ENCODE data around the gene NANOS2. TPM values are rescaled to one million over a fixed set of nuclear protein-coding genes. Genes with fewer than 3 reads are reported as not detected.

NANOS2 gene
- total RNA-seq, 1 experiment from 2014 or later: not detected

DNA sequence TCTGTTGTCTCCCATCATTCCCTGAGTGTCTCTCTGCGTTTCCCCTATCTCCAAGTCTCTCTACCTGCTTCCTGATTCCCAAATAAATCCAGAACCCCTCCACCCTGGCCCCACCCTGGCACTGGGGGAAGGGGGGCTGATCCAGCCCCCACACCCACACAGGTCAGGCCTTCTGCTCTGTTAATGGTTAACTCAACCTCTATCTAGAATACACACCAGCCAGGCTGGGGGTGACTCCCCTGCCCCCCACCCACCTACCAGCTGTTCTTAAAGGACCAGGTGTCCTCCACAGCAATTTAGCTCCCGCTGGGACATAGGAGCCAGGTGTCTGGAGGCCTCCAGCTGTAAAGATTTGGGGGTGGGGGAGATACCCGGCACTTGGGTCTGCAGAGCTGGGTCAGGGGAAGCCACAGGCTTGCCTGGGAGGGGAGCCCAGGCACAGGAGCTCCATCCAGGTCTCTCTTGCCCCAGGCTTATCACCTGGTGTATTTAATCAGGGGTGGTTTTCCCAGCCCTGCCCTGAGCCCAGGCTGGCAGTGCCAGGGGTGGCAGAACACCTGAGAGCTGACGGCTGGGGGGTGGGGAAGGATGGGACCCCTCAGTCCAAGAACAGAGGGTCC, 32.6 kb downstream of the NANOS2 start:
- DNase-seq (ENCODE audit: low spot score): no peak
- Histone ChIP-seq H3K4me3 (ENCODE audit: low read depth, low read length, poor library complexity, severe bottlenecking) (no peak overlapping the region), H3K27me3 (replicated peaks; ENCODE audit: insufficient read depth, low read depth, low read length, poor library complexity) (no peaks in the 10 kb centered on the region), H3K27ac (ENCODE audit: low read depth, low read length, poor library complexity, severe bottlenecking) (no peak overlapping the region), H3K4me1 (ENCODE audit: insufficient read depth, low read length, poor library complexity, severe bottlenecking) (peaks cover 28% of the 10 kb centered on the region), H3K36me3 (ENCODE audit: insufficient read depth, low read length, poor library complexity, severe bottlenecking) (peaks cover 2% of the 10 kb centered on the region), H3K9me3 (ENCODE audit: low read depth, low read length, poor library complexity, severe bottlenecking) (no peaks in the 10 kb centered on the region)
- TF ChIP-seq, protein P1, sequence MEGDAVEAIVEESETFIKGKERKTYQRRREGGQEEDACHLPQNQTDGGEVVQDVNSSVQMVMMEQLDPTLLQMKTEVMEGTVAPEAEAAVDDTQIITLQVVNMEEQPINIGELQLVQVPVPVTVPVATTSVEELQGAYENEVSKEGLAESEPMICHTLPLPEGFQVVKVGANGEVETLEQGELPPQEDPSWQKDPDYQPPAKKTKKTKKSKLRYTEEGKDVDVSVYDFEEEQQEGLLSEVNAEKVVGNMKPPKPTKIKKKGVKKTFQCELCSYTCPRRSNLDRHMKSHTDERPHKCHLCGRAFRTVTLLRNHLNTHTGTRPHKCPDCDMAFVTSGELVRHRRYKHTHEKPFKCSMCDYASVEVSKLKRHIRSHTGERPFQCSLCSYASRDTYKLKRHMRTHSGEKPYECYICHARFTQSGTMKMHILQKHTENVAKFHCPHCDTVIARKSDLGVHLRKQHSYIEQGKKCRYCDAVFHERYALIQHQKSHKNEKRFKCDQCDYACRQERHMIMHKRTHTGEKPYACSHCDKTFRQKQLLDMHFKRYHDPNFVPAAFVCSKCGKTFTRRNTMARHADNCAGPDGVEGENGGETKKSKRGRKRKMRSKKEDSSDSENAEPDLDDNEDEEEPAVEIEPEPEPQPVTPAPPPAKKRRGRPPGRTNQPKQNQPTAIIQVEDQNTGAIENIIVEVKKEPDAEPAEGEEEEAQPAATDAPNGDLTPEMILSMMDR (conservative IDR thresholded peaks at IDR 0.05; ENCODE audit: low read depth, low read length): no peak
- TF ChIP-seq EZH2 (IDR thresholded peaks at IDR 0.05; ENCODE audit: borderline replicate concordance, low read depth, low read length, poor library complexity, severe bottlenecking): no peak
- intact Hi-C loops (cut with micrococcal nuclease; ENCODE audit: unreplicated experiment): no loop called here
- POLR2A ChIA-PET (ENCODE audit: low non-redundant PET): no interaction called here
- BruUV-seq (replicated peaks): no TSS peak
- CTCF ChIA-PET: interaction anchor here (0.7 kb wide), 1 partner anchor 92 kb away, joined by 4 read pairs; the partner anchor contains the start of gene NOVA2

DNA sequence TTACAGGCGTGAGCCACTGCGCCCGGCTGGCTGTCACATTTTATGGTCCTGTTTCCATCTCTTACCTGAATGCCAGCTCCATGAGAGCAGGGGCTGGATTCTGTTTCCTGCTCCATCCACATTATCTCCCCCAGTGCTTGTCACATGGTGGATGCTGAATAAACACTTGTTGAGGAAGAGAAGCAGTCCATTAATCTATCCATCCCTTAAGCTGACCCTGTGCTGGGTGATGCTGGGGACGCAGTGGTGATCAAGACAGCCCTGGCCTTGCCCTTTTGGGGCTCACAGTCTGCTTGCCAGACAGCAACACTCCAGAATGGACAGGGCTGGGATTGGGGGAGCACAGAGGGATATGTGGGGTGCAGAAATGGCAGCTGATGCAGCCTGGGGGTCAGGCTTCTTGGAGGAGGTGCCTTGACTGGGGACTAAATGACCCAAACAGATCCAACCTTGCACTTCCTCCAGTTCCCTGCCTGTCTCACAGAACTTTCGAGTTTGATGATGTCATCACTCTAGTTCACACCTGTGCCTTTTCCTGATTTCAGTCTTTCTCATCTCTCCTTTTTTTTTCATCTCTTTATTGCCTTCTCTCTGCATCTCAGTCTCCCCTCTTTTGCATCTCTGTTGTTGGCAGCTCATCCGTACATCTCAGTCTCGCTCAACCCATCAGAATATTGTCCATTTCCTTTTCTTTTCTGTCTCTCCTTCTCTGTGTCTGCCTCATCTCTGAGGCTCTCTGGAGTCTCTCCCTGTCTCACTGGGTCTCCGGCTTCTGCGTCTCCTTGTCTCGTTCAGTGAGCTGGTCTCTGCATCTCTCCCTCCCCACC, 33.3 kb downstream of the NANOS2 start:
- CTCF ChIA-PET: interaction anchor here (0.7 kb wide), 1 partner anchor 92 kb away, joined by 4 read pairs; the partner anchor contains the start of gene NOVA2
- no TSS peak for BruUV-seq (replicated peaks)
- intact Hi-C loops (cut with micrococcal nuclease; ENCODE audit: unreplicated experiment): no loop called here

DNA sequence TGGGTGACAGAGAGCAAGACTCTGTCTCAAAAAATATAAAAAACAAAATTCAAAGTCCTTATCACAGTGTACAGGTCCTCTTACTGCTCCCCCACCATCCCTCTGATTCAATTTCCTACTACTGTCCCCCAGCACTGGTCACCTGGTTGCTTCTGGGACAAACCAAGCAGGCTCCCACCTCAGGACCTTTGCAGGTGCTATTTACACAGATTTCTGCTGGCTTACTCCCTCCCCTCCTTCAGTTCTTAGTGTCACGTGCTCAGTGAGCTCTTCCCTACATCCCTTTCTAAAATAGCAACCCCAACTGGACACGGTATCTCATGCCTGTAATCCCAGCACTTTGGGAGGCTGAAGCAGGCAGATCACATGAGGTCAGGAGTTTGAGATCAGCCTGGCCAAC, 34.6 kb downstream of the NANOS2 start:
- ChIA-PET POLR2A (ENCODE audit: low non-redundant PET) (no interaction called here), CTCF (interaction anchor here (0.5 kb wide), 1 partner anchor 111 kb away, joined by 7 read pairs; no protein-coding TSS in a partner anchor)
- no peak overlapping the region for H3K4me3 ChIP-seq (ENCODE audit: low read depth, low read length, poor library complexity, severe bottlenecking)
- intact Hi-C loops (cut with micrococcal nuclease; ENCODE audit: unreplicated experiment): no loop called here
- no peak for DNase-seq (ENCODE audit: low spot score)
- H3K9me3 ChIP-seq (ENCODE audit: low read depth, low read length, poor library complexity, severe bottlenecking): no peaks in the 10 kb centered on the region
- TF ChIP-seq, protein P1 (conservative IDR thresholded peaks at IDR 0.05; ENCODE audit: low read depth, low read length): no peak
- no peak for TF ChIP-seq EZH2 (IDR thresholded peaks at IDR 0.05; ENCODE audit: borderline replicate concordance, low read depth, low read length, poor library complexity, severe bottlenecking)
- H3K27ac ChIP-seq (ENCODE audit: low read depth, low read length, poor library complexity, severe bottlenecking): no peak overlapping the region
- H3K4me1 ChIP-seq (ENCODE audit: insufficient read depth, low read length, poor library complexity, severe bottlenecking): peaks cover 20% of the 10 kb centered on the region
- H3K27me3 ChIP-seq (replicated peaks; ENCODE audit: insufficient read depth, low read depth, low read length, poor library complexity): no peaks in the 10 kb centered on the region
- BruUV-seq (replicated peaks): no TSS peak
- H3K36me3 ChIP-seq (ENCODE audit: insufficient read depth, low read length, poor library complexity, severe bottlenecking): peaks cover 2% of the 10 kb centered on the region

More for the DNA sequence above, 33.3 kb downstream of the NANOS2 start:
- DNase-seq (ENCODE audit: low spot score): no peak
- H3K27ac ChIP-seq (ENCODE audit: low read depth, low read length, poor library complexity, severe bottlenecking): no peak overlapping the region
- peaks cover 26% of the 10 kb centered on the region for H3K4me1 ChIP-seq (ENCODE audit: insufficient read depth, low read length, poor library complexity, severe bottlenecking)
- POLR2A ChIA-PET (ENCODE audit: low non-redundant PET): no interaction called here
- TF ChIP-seq, protein P1 (conservative IDR thresholded peaks at IDR 0.05; ENCODE audit: low read depth, low read length): no peak
- TF ChIP-seq EZH2 (IDR thresholded peaks at IDR 0.05; ENCODE audit: borderline replicate concordance, low read depth, low read length, poor library complexity, severe bottlenecking): no peak
- H3K4me3 ChIP-seq (ENCODE audit: low read depth, low read length, poor library complexity, severe bottlenecking): no peak overlapping the region
- H3K36me3 ChIP-seq (ENCODE audit: insufficient read depth, low read length, poor library complexity, severe bottlenecking): peaks cover 2% of the 10 kb centered on the region
- no peaks in the 10 kb centered on the region for H3K9me3 ChIP-seq (ENCODE audit: low read depth, low read length, poor library complexity, severe bottlenecking)
- H3K27me3 ChIP-seq (replicated peaks; ENCODE audit: insufficient read depth, low read depth, low read length, poor library complexity): no peaks in the 10 kb centered on the region

All from A673 (cell line).